Measurements from ENCODE around the gene POU6F2.

GRCh38 chr7:39288303-39288702 is 310.6 kb downstream of the POU6F2 start:
- TF ChIP-seq, protein P1, sequence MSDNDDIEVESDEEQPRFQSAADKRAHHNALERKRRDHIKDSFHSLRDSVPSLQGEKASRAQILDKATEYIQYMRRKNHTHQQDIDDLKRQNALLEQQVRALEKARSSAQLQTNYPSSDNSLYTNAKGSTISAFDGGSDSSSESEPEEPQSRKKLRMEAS (IDR thresholded peaks at IDR 0.05), result no peak
- TF ChIP-seq, protein P2, sequence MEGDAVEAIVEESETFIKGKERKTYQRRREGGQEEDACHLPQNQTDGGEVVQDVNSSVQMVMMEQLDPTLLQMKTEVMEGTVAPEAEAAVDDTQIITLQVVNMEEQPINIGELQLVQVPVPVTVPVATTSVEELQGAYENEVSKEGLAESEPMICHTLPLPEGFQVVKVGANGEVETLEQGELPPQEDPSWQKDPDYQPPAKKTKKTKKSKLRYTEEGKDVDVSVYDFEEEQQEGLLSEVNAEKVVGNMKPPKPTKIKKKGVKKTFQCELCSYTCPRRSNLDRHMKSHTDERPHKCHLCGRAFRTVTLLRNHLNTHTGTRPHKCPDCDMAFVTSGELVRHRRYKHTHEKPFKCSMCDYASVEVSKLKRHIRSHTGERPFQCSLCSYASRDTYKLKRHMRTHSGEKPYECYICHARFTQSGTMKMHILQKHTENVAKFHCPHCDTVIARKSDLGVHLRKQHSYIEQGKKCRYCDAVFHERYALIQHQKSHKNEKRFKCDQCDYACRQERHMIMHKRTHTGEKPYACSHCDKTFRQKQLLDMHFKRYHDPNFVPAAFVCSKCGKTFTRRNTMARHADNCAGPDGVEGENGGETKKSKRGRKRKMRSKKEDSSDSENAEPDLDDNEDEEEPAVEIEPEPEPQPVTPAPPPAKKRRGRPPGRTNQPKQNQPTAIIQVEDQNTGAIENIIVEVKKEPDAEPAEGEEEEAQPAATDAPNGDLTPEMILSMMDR (IDR thresholded peaks at IDR 0.05 in 2 of 3, conservative IDR thresholded peaks at IDR 0.05 in 1 of 3; ENCODE audit: borderline replicate concordance in 1 of 3, insufficient read depth in 1 of 3, low read depth in 2 of 3, low read length in 2 of 3), result no peak
